ENCODE measurements around the gene NEK6.

The NEK6 gene

GRCh38 chr9:124262649-124262972 lies 4.9 kb downstream of the NEK6 start:
- DNase-seq: no peak

- no peak for DNase-seq
These were observed 5.5 kb downstream of the NEK6 start for GRCh38 chr9:124263213-124263612.

DNA sequence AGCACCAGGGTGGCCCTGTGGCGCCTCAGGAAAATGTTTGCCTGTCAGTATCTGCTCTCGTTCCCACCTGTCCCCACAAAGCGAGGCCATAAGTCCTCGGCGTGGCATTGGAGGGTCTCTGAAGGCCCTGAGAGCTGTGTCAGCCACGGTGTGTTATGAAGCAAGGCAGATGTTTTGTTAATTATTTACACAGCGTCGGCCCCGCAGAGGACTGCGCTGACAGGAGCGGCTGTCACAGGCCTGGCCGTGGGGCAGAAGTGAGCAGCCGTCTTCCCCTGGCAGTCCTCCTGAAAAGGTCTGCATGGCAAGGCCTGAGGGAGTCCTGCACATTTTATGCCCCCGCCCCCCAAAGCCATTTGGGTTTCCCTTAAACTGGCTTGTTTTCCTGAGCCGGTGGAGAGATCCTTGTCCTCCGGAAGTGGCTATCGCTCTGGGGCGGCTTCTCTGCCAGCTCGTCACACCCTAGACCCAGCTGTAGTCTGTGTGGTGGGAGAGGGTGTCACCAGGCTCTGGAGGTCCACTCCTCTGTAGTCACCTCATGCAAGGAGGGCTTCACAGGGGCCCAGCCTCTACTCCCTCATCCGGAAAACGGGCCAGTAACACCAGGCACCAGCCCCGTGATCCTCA lies 6.2 kb downstream of the NEK6 start:
- DNase-seq: no peak

- DNase-seq: no peak
These were observed 7.1 kb downstream of the NEK6 start for GRCh38 chr9:124264823-124265233.

DNA sequence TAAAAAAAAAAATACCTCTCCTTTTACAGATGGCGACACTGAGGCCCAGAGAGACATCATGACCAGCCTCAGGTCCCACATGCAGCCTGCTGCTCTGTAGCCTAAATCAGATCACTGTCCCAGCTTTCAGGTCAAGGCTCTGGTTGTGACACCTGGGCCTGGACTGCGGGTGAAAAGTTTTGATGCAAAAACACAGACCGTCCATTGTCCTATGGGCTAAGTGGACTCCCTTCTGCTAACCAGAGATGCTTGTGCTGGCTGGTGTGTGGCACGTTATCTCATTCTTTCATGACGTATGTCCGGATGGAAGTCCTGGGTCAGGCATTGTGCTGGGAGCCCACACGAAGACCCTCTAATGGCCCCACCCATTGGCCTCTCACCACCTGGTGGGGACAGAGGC lies 7.8 kb downstream of the NEK6 start:
- no peak for DNase-seq

GRCh38 chr9:124266139-124266825 lies 8.5 kb downstream of the NEK6 start:
- peak in 1 of 2 experiments; percentile 56 for DNase-seq

- peak in 1 of 2 experiments; percentile 49 for DNase-seq
These were observed 9.1 kb downstream of the NEK6 start for GRCh38 chr9:124266826-124267201.

DNA sequence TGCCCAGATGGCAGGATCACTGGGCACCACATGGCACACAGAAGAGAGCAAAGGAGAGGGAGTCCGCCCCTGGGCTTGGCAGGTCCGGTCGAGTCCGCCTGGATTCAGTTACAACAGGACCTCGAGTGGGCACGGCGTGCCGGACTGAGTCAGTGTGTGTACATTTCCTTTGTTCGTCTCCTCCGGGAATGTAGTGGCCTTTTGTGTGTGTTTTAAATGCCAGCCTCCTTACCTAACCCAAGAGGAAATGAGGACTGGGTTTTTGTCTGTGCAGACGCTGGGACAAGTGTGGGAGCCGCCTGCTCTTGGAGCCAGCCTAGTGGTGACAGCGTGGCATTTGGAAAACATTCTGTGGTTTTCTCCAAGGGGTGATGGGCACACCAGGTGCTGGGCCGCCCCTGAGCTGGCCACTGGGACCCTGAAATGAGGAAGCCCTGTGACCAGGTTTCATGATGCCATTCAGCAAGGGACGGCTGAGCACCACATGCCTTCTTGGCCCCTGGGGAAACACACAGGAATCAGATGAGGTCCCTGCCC lies 9.6 kb downstream of the NEK6 start:
- DNase-seq: peak; percentile 87 to 92

DNA sequence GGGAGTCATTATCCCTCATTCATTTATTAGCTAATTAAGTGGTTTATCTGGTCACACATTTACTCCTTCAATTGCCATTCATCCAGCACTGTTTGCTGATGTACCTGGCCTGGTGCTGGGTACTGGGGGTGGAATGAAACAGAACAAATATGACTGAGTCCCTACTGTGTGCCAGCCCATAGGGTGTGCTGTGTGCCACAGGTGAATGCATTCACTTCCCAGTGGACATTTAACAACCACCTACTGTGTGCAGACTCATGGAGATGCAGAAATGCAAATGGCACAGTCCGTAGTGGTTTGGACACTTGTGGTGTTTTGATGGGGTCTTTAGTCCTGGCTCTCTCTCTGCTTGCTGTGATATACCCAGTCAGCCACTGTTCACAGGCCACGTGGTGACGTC lies 10.5 kb downstream of the NEK6 start:
- no peak for DNase-seq

- DNase-seq: no peak
These were observed 10.9 kb downstream of the NEK6 start for GRCh38 chr9:124268661-124269060.

DNA sequence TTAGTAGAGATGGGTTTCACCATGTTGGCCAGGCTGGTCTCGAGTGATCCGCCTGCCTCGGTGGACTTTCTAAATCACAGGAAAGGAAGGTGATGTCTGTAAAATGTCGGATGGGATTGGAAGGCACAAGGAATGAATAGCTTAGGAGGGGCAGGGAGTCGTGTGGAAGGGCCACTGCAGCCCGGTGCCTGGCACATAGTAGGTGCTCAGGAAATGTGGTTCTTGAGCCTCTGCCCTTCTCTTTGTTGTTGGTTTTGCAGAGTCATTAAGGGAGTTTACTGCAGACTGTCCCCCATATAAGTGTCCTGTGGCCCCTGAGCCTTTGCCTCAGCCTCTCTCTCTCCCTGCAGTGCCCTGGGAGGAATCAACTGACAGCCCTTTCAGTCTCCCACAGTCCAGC lies 11.8 kb downstream of the NEK6 start:
- DNase-seq: no peak

- DNase-seq: no peak
These were observed 13.0 kb downstream of the NEK6 start for GRCh38 chr9:124270504-124271335.

DNA sequence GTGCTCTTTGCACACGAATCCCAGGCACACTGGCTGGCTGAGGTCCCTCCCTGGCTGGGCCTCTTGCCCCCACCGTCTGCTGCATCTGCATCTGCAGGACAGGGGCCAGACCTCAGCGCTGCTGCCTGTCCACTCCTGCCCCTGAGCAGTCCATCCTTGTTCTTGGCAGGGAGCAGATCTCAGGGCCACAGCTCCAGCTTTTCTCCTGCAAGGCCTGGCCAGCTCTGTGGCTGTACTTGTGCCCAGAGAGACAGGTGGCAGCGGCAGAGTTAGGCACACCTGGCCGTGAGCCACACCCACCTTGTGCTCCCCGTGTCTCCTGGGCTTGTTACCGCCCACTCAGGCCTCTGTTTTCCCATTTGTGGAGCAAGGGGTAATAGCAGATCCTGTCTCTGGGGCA lies 13.9 kb downstream of the NEK6 start:
- no peak for DNase-seq

DNA sequence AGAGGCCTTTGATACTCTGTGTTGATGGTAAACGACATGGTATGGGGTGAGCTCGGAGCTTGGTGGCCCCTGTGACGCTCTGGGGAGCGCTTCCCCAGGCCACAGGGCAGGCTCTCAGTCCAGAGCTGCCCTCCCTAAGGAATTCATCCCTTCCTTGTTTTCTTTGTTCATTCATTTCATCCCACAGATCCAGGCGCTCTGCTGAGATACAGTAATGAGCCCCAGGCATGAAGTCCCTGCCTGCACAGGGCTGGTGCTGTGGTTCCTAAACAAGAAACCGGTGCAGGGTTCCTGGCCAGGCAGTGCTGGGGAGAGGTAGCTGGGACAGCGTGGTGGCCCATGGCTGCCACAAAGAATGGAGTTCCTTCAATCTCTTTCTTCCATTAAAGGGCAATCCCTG lies 14.4 kb downstream of the NEK6 start:
- DNase-seq: no peak

- DNase-seq: no peak
These were observed 15.2 kb downstream of the NEK6 start for GRCh38 chr9:124272979-124273378.

DNA sequence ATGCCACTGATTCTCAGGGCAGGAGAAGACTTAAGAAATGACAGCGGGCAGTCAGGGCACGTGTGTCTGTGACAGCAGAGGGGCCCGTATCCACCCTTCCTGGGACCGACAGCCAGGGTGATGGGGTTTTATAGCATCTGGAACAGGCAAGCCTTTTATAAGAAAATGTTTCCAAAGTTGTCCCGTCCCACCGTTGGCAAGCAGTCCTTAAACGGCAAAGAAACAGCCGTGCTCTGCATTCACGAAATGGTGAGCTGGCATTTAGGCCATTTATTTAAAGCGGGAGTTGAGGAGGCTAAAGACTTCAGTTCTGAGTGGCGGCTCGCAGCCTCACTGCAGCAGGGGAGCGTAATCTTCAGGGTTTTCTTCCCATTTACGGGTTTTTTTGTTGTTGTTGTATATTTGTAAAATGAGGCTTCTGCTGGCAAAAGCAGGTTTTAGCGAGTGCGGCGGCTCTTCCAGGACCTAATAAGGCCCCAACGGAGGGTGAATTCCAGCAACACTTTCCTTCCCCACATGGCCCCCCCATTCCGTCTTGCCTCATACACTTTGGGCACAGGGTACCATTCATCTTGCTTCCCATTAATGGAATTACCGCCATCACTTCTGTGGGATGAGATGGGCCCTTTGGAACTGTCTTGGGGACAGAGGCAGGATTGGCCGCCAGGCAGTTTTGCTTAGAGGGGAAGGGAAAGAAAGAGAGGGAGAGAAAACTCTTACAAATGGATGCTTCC lies 15.8 kb downstream of the NEK6 start:
- no peak for DNase-seq

DNA sequence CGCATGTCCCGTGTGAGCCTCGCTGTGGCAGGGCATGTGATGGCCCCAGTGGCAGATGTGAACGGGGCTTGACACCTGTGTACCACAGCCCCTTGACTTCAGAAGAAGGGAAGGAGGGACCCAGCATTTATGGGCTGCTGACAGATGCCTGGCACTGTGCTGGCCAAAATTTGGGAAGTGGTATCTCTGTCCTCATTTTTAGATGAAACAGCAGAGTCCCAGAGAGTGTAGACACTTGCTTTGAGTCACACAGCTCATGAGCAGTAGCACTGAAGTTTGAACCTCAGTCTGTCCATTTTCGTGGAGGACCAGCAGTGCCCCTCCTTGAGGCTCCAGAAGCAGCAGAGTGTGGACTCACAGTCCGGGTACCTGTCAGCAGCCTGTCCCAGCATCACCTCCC lies 16.5 kb downstream of the NEK6 start:
- DNase-seq: no peak

GRCh38 chr9:124274738-124275137 lies 17.0 kb downstream of the NEK6 start:
- no peak for DNase-seq

- DNase-seq: no peak
These were observed 19.7 kb downstream of the NEK6 start for GRCh38 chr9:124277420-124277819.

DNA sequence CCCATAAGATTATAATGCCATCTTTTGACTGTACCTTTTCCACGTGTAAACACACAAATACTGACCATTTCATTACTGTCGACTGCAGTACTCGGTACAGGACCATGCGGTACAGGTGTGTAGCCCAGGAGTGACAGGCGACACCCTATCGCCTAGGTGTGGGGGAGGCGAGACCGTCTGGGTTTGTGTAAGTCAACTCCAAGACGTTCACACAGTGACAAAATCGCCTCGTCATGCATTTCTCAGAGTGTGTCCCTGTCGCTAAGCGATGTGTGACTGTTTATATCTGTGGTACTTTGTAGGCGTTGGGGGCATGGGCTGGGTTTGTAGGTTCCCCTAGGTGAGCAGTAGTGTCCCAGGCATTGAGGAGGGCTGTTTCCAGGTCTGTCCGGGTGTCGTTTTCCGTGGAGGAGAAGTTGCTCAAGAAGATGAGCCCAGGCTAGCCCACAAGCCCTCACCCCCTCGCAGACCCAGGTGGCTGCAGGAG lies 20.3 kb downstream of the NEK6 start:
- no peak for DNase-seq

- DNase-seq: no peak
These were observed 21.9 kb downstream of the NEK6 start for GRCh38 chr9:124279531-124280175.

DNA sequence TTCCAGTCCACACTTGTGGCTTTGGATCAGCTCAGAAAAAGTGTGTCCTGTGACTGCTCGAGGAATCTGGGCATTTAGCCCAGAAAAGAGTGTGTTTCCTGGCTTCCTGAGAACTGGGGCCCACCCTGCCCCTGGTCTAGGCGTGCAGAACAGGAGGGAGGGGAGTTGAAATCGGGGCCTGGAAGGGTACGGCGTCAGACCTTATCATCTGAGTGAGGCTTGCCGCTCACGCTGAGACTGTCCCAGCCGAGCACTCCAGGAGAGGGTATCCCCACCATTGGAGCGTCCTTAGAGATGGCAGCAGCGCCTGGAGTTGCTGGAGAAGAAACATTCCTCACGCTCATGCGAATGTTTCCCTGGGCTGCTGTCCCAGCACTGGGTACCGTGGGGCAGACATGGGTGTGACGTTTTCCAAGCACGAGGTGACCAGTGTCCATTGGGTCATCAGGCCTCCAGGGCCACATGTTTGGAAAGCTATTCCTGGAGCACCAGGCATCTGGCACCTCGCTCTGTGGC lies 22.5 kb downstream of the NEK6 start:
- DNase-seq: peak in 1 of 2 experiments; percentile 64
